SIG-M5 treated with dmso at 0.1 percent for 504 hours (cell line): ENCODE results near the gene CFAP91.

Experiments used
- DNase-seq: peaks from one replicate; lab custom pipeline; 2025; ENCODE audit not compliant: unreplicated experiment; lab: John Stamatoyannopoulos, UW

The CFAP91 gene

GRCh38 chr3:119738741-119739140 lies 35.9 kb downstream of the CFAP91 start:
- DNase-seq: peak; percentile 7

GRCh38 chr3:119741657-119742590 lies 39.1 kb downstream of the CFAP91 start:
- no peak for DNase-seq

GRCh38 chr3:119743921-119744320 lies 41.1 kb downstream of the CFAP91 start:
- no peak for DNase-seq

GRCh38 chr3:119745942-119746341 lies 43.1 kb downstream of the CFAP91 start:
- no peak for DNase-seq

- DNase-seq: no peak
These were observed 43.6 kb downstream of the CFAP91 start for GRCh38 chr3:119746423-119746822.

- no peak for DNase-seq
These were observed 44.5 kb downstream of the CFAP91 start for GRCh38 chr3:119747357-119747756.

- no peak for DNase-seq
These were observed 46.2 kb downstream of the CFAP91 start for GRCh38 chr3:119748991-119749390.

- no peak for DNase-seq
These were observed 48.6 kb downstream of the CFAP91 start for GRCh38 chr3:119751423-119751822.
